HG02642 (cell line): ENCODE data around the gene STPG2.

Source experiments
- ATAC-seq: cut with Tn5 transposase; IDR thresholded peaks from one replicate; pipeline ENCODE4 v1.9.1; 2021; ENCODE audit warnings: mild to moderate bottlenecking; ENCODE audit not compliant: unreplicated experiment, poor library complexity

Gene STPG2

DNA sequence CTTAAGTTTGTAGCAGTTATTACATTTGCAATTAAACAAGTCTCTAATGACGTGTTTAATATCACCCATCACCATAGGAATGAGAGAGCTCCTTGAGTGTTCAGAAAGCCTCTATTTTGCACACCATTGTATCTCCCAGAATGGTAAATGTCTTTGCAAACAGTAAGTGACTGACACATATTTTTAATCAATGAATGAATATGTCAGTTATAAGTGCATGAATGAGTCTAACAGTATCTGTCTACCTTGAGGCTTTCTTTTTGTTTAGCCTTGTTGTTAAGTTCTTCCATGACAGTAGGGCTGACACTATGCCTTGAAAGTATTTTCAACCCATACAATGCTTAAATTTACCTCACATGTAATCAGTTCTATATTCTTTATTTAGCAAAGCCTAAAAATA, 292.2 kb downstream of the STPG2 start:
- no peak for ATAC-seq

DNA sequence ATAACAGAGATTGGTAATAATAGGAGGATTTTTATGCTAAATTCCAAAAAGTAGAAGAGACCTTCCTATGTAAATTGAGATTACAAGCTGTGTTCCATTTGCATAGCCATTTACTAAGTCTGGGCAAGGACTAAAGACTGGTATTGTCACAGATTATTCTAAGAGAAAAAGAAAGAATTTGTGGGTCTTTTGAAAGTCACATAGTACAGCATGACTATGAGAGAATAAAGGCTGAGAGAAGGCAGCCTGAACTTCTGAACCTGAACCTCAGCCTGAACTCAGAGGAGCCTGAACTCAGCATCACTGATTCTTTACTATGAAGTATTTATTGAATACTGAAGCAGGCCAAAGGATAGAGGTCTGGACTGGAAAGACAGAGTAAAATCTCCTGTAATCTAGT, 297.5 kb downstream of the STPG2 start:
- no peak for ATAC-seq

DNA sequence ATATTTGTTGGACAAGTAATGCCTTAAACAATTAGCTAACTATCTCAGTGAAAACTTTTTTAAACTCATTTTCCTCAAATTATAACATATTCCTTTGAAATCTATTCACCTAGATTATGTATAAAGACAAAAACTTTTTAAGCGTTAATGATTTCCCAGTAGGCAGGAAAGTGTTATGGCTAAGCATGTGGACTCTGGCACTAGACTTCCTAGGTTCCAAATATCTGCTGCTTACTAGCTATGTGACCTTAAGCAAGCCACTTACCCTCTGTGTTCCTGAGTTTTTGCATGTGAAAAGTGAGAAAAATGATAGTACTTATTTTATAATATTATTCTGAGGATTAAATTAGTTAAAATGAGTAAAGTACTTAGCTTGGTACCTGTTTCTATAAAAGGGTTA, 301.8 kb downstream of the STPG2 start:
- no peak for ATAC-seq

DNA sequence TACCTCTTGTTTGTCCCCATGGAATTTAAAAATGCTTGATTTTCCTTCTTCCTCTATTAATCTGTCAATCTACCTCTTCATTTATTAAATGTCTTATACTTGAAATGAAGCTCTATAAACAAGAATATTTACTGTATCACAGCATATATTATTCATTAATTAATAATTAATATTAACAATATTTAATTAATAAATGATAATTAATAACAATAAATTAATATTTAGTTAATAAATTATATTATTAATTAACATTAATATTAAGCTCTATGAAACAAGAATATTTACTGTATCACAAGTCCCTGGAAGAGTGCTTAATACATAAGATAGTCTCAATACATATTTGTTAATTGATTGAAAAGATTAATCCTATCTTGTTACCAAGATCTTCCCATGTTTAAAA, 306.6 kb downstream of the STPG2 start:
- ATAC-seq: no peak

DNA sequence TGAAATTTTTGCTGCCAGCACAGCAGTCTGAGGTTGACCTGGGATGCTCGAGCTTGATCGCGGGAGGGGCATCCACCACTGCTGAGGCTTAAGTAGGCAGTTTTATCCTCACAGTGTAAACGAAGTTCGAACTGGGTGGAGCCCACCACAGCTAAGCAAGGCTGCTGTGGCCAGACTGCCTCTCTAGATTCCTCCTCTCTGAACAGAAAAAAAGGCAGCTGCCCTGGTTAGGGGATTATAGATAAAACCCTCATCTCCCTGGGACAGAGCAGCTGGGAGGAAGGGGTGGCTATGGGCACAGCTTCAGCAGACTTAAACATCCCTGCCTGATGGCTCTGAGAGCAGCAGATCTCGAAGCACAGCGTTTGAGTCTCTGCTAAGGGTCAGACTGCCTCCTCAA, 314.6 kb downstream of the STPG2 start:
- no peak for ATAC-seq

DNA sequence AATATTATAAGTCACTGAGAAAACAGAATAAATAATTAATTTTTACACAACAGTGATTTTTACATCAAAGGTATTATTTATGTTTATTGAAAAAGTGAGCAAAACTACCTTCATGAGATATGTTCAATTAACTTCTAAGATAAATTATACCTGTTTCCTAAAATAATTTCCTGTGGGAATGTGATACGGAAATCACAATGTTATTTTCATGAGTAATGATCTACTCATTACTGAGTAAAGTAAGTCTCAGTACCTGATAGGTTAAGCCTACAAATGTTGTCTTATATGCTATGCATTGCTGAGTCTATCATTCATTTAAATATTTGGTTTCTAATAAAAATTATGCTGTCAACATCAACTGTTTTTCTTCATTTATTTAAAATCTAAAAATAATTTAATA, 324.0 kb downstream of the STPG2 start:
- ATAC-seq: no peak

DNA sequence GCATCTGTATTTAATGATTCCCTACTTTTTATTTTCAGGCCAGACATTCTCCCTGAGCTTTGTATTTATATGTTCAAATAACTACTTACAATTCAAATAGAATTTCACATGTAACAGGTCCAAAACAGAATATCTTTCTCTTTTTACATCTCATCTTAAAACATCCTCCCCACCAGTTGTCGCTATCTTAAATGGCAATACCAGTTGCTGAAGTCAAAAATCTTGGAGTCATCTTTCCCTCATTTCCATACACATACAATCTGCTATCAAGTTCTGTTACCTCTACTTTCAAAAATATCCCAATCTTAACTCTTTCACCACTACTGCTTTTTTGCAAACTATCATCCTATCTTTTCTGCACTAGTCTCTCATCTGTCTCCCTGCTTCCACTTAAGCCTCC, 330.5 kb downstream of the STPG2 start:
- ATAC-seq: no peak

DNA sequence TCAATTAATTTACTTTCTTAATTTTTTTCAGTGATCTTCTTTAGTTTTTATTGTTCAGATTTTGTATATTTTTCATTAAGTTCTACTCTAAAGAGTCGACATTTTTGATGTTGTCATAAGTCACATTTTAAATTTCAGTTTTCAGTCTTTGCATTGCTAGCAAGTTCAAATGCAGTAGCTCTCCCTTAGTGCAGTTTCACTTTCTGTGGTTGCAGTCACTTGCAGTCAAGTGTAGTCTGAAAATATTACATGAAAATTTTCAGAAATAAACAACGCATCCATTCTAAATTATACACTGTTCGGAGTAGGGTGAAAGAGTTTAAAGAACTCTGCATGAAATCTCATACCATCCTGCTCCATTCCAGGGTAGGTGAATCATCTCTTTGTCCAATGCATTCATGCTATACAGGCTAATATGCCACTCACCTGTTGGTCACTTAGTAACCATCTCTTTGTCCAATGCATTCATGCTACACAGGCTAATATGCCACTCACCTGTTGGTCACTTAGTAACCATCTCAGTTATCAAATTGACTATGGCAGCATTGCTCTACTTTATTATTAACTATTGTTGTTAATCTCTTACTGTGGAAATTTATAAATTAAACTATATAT, 356.9 kb downstream of the STPG2 start:
- ATAC-seq: no peak

DNA sequence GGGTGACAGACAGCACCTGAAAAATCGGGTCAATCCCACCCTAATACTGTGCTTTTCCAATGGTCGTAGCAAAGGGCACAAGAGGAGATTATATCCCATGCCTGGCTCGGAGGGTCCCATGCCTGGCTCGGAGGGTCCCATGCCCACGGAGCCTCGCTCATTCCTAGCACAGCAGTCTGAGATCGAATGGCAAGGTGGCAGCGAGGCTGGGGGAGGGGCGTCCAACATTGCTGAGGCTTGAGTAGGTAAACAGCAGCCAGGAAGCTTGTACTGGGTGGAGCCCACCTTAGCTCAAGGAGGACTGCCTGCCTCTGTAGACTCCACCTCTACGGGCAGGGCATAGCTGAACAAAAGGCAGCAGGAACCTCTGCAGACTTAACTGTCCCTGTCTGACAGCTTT, 365.1 kb downstream of the STPG2 start:
- ATAC-seq: no peak

DNA sequence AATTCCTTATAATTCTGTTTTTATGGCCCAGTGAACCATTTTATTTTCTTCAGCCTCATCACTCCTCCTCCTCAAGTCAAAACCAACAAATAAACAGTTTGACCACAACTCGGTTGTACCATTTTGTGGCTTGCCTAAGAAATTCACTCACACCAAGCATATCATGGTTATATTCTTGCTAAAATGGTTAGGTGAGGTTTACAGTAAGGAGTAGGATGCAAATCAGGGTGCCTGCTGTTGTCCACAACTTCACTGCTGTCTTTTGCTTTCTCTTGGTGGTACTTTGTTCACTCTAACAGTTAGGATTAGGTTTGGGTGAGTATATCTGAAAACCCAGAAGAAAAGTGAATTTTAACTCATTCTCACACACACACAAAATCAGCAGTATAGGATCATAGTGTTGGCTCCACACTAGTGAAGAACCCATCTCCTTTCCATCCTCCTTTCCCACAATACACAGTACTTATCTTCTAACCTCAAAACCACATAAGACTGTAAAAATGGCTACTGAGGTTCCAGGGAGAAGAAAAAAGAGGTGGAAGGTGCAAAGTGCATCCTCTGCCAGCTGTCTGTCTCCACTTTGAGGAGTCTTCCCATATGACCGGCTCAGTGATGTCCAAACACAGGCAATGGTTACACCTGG, 368.8 kb downstream of the STPG2 start:
- ATAC-seq: no peak

DNA sequence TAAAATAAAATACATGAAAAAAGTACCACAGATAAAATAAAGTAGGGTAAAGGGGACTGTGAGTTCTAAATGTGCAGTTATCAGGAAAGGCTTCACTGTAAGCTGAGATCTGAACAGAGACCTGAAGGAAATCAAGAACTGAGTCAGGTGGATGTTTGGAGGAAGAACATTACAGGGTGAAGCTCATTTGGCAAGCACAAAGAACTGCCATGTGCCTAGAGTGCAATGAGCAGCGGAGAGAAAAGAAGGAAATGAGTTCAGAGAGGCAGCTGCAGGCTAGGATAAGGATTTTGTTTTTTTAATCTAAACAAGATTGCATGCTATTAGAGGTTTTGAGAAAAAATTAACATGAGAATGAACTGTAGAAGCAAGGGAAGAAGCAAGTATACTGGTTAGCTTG, 373.1 kb downstream of the STPG2 start:
- ATAC-seq: no peak

DNA sequence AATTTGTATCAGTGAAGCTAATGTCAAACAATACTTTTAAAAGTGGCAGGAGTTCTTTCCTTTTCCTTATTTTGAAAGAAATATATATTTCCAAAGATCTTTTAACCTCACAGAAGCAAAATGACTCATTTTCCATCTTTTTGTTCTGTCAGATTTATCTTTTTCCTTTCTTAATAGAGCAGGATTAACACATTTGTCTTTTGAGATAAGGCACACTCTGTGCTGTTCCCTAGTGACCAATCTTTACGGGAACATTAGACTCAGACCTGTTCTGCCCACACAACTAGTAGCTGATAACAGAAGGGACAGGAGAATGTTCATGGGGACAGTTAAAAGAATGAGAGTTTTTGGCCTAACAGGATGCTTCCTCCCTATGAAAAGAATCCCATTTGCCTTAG, 381.2 kb downstream of the STPG2 start:
- no peak for ATAC-seq

DNA sequence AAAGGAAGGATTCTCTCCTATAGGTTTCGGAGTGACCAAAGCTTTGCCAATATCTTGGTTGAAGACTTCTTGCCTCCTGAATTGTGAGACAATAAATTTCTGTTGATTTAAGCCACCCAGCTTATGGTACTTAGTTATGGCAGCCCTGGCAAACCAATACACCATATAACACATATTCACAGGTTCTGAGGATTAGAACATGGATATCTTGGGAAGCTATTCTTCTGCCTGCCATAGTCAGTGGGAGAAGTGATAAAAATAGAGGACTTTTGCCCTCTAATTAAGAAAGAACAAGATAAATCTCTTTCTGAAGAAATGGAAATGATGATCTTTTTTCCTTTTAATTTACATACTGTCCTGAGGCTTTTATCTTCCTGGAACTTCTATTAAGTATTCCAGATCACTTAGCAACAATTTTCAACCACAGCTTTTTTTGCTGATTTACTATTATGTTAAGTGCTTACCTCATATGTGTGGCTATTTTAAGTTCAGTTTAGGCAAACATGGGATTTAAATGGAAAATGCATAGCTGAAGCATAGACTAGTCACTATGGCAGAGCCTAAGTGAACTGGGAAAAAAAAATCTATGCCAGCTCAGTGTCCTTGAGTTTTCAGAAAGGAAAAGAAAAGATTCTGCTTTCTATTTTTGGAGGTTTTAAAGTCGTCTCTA, 381.7 kb downstream of the STPG2 start:
- no peak for ATAC-seq

DNA sequence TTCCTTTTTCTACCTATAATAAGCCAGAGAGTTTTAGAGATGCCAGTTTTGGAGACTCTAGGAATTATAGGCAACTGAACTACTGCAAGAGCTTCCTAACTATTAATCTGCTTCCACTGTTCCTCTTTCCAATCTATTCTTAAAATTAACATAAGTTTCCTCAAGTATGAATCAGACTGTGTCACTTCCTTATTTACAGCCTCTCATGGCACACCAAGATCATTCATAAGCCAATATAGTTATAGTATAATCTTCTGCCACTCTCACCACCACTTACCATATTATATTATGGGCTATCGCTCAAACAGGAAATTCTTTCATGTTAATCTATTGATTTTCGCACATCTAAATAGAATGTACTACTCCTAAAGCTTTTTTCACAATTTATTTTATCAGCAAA, 383.5 kb downstream of the STPG2 start:
- ATAC-seq: no peak

DNA sequence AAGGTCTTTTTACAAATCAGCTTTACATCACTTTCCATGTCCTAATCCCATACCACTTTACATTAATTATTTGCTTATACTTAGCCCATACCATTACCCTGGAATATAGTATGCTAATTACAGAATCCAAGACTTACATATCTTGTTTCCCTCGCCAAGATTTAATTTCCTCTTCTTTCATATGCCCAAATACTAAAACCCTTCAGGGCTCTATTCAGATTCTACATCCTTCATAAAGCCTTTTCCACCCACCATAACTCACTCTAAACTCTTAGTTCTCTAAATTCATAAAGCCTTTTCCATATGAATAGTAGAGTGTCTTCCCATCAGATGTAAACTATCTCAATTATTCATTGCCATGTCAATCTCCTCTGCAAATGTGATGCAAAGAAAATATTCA, 390.7 kb downstream of the STPG2 start:
- no peak for ATAC-seq

DNA sequence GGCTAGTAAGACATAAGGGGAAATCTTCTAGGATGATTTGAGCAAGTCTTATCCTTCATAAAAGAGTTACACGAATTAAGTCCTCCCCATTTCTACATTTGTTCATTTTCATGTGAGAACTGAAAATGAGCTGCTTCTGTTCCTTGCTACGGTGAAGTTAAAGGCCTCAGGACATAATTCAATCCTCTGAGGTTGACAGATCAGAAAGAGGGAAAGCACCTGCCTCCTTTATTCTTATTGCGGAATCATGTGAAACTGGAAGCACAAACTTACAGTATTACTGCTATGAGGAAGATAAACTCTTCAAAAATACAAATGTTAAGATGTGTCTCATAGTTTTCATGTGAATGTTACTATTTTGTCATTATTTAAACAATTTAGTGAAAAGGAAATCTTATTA, 395.3 kb downstream of the STPG2 start:
- ATAC-seq: no peak

DNA sequence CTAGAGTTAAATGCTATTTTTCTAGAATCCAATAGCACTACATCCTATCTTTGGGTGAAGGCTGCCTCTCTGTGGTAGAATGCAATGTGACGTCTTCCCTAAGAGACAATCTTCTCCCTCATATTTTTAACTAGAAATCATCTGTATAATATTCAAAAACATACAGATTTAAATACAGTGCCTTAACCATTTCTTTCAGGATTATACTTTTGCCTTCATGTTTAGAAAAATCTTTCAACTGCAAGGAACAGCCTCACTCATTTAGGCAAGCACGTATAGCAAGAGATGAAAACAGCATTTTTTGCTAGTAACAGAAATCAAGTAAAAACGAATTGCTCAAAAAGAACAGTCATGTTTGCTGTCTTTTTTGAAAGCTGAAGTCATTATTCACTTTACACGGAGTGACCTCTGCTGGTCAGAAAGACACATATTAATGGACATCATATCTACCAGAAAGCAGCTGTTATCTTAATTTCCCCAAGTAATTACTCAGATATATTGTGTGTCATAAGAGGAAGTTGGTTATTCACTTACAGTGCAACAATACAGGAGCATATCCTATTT, 422.3 kb downstream of the STPG2 start:
- ATAC-seq: no peak

DNA sequence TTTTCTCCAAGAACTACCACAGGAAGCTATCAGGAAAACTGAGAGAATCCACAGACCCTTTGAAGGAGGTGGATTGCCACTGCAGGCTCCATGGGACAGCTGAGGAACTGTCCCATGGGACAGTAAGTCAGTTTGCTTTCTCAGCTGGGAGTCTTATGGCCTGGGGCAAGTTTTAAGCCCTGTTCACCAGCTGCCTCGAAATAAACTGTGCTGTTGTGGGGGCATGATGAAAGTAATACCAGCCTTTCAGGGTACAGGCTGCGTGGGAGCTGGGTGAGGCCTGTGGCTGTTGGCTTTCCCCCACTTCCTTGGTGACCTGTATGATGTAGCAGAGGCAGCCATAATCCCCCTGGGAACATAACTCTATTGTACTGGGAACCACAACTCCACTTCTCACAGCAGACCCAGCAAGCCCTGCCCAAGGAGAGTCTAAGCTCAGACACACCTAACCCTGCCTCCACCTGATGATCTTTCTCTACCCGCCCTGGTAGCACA, 452.1 kb downstream of the STPG2 start:
- no peak for ATAC-seq

DNA sequence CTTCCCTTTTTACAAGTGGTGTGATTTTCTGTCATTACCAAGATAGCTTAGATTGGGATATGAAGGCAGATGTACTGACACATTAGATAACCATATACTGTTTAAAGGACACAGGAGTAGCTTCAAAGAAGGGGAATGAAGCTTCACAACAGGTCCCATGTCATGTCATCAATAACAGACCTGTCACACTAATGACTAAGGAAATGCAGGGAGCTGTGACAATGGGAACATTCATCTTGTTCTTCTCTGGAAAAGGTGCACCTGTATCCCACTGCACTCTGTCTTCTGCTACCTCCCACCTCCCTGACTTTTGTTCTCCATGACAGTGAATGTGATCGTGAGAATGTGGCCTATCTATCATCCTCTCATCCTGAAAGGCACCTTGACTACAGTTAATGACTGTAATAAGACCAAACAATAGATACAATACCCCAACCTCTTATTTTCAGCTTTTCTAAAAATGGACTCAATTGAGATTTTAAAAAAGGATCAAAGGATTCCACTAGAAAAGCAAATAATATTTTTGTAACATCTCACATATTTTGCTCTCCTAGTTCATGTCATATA, 472.5 kb downstream of the STPG2 start:
- no peak for ATAC-seq

DNA sequence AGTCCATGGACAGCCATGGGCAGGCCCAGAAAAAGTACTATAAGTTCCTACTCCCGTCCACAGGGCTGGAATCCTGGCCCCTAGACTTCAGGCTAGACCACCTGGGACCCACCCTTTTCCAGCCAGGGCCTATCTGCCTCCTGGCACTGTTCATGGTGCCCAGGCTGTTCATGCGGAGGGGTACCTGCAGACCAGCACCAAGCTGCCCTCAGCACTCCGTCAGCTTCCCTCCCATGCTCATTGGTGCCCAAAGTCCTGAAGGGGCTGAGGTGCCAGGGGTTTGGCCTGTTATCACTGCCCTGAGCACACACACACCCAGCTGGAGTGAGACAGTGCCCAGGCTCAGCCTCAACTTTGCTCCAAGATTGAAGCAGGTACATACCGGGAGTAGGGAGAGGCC, 477.7 kb downstream of the STPG2 start:
- no peak for ATAC-seq

DNA sequence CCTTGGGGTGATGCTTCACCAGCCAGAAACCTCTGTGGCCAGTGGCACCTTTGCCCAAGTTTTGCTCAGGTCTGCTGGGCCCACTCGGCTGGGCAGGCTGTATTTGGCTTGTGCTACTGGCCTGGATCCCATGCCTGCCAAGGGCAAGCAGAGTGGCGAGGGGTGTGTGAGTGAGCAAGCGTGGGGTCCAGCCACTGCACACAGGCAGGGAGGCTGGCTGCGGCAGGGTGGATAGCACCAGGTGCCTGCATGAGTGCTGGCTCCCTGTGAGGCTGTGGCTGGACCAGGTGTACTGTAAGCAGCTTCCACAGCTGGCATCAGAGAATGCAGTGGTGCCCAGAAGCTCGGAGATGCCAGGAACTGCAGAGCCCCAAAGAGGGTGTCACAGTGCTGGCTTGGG, 478.5 kb downstream of the STPG2 start:
- no peak for ATAC-seq
